Keratinocyte (primary cell): ENCODE data around the gene GRB10. TPM values are rescaled to one million over a fixed set of nuclear protein-coding genes. Genes with fewer than 3 reads are reported as not detected.

ENCODE experiments used
- DNase-seq: peaks from one replicate; pipeline ENCODE4 v3.0.0-alpha.2; 2011; ENCODE audit warnings: low read depth, missing footprints, low spot score
- FAIRE-seq: peaks from 2 replicates; lab custom pipeline; 2011; peaks lifted over from hg19 to GRCh38; lab: Jason Lieb, UNC
- H2AFZ ChIP-seq: 2 replicates; pipeline ENCODE4 v1.6.0; 2012; ENCODE audit warnings: low read length, control low read depth, inconsistent platforms; ENCODE audit not compliant: control insufficient read depth
- H3K27ac ChIP-seq: 2 replicates; pipeline ENCODE4 v1.5.1; 2011; ENCODE audit warnings: low read length; ENCODE audit not compliant: control insufficient read depth, insufficient read depth
- H3K27me3 ChIP-seq: 3 replicates; pipeline ENCODE4 v1.6.0; 2011; ENCODE audit warnings: low read length; ENCODE audit not compliant: control insufficient read depth, insufficient read depth; ENCODE audit errors: extremely low read depth
- H3K36me3 ChIP-seq, 2 experiments: 2 replicates in 1 of 2; 3 replicates in 1 of 2; pipeline ENCODE4 v1.5.1; 2011; ENCODE audit warnings: low read length in 2 of 2, mild to moderate bottlenecking in 1 of 2; ENCODE audit not compliant: control insufficient read depth in 2 of 2, insufficient read depth in 2 of 2; ENCODE audit errors: extremely low read depth in 1 of 2
- H3K4me1 ChIP-seq: 3 replicates; pipeline ENCODE4 v1.5.1; 2011; ENCODE audit warnings: low read length; ENCODE audit not compliant: control insufficient read depth, insufficient read depth; ENCODE audit errors: extremely low read depth
- H3K4me2 ChIP-seq: 3 replicates; pipeline ENCODE4 v1.6.0; 2011; ENCODE audit warnings: low read depth, low read length; ENCODE audit not compliant: control insufficient read depth, insufficient read depth; ENCODE audit errors: extremely low read depth
- H3K4me3 ChIP-seq, 3 experiments: fragments of 200-600 bp in 1 of 3; sonication (generic) in 1 of 3; 2 replicates in 2 of 3; 3 replicates in 1 of 3; pipeline ENCODE4 v1.5.1; 2011 to 2016; ENCODE audit warnings: low read length in 3 of 3, mild to moderate bottlenecking in 3 of 3, control low read depth in 2 of 3, inconsistent platforms in 1 of 3, low read depth in 1 of 3, mixed read lengths in 1 of 3, mixed run types in 1 of 3, moderate library complexity in 1 of 3; ENCODE audit not compliant: control insufficient read depth in 2 of 3, insufficient read depth in 2 of 3; ENCODE audit errors: extremely low read depth in 1 of 3
- H3K79me2 ChIP-seq: 2 replicates; pipeline ENCODE4 v1.6.0; 2012; ENCODE audit warnings: low read length; ENCODE audit not compliant: control insufficient read depth, insufficient read depth
- H3K9ac ChIP-seq: 3 replicates; pipeline ENCODE4 v1.6.0; 2011; ENCODE audit warnings: low read length; ENCODE audit not compliant: control insufficient read depth, insufficient read depth; ENCODE audit errors: extremely low read depth
- H3K9me1 ChIP-seq: 3 replicates; pipeline ENCODE4 v1.6.0; 2011; ENCODE audit warnings: low read length; ENCODE audit not compliant: control insufficient read depth, insufficient read depth; ENCODE audit errors: extremely low read depth
- H3K9me3 ChIP-seq: 2 replicates; pipeline ENCODE4 v1.5.1; 2012; ENCODE audit warnings: low read depth, low read length; ENCODE audit not compliant: control insufficient read depth
- H4K20me1 ChIP-seq: 3 replicates; pipeline ENCODE4 v1.6.0; 2011; ENCODE audit warnings: low read length; ENCODE audit not compliant: control insufficient read depth, insufficient read depth; ENCODE audit errors: extremely low read depth
- CTCF ChIP-seq, 3 experiments: IDR thresholded peaks in 1 of 3; conservative IDR thresholded peaks in 1 of 3; optimal IDR thresholded peaks in 1 of 3; 2 replicates in 2 of 3; 3 replicates in 1 of 3; pipeline versions ENCODE3 to v1.5.1; 2011; ENCODE audit warnings: low read length in 3 of 3, mild to moderate bottlenecking in 3 of 3, moderate library complexity in 2 of 3, control low read depth in 1 of 3, inconsistent platforms in 1 of 3; ENCODE audit not compliant: insufficient read depth in 2 of 3; ENCODE audit errors: extremely low read depth in 1 of 3
- EZH2 ChIP-seq: IDR thresholded peaks from one replicate; pipeline ENCODE4 v1.6.1; 2012; ENCODE audit warnings: inconsistent platforms, mild to moderate bottlenecking, low read length, moderate library complexity
- dilution Hi-C: fragments of 300-500 bp; cut with MboI; formaldehyde crosslinking; loops from one replicate; pipeline ENCODE4 v1.7.0; 2020; ENCODE audit warnings: low sequenced_read_pairs; ENCODE audit not compliant: extremely low pct_ligation_motif_present
- polyA plus RNA-seq, 5 experiments: library from polyadenylated mRNA; depleted of rRNA in 3 of 5; stranded (reverse) in 3 of 5; stranded (forward) in 1 of 5; unstranded in 1 of 5; fragments of >200 nt; gene quantifications; 1 replicate in 1 of 5; 2 replicates in 3 of 5; 3 replicates in 1 of 5; pipeline versions ENCODE4 v1.2.1 to v1.2.3, GENCODE V29; 2011 to 2012; ENCODE audit warnings: missing spikeins in 2 of 5, low read depth in 1 of 5, low replicate concordance in 1 of 5

Gene GRB10
- polyA plus RNA-seq, 1 donor (not counting 4 experiments of a cell fraction or from before 2014, with no cell fraction given), result 4.4 TPM

GRCh38 chr7:50720295-50720694 is 62.4 kb downstream of the GRB10 start:
- Histone ChIP-seq H3K27me3 (no peaks in the 10 kb centered on the region), H3K9me3 (no peaks in the 10 kb centered on the region), H3K9me1 (no peaks in the 10 kb centered on the region), H2AFZ (no peak overlapping the region), H3K9ac (no peak overlapping the region), H4K20me1 (peaks cover 2% of the 10 kb centered on the region), H3K4me3 (no peak overlapping the region), H3K4me1 (peaks cover 1% of the 10 kb centered on the region), H3K4me2 (no peak overlapping the region), H3K79me2 (no peaks in the 10 kb centered on the region), H3K27ac (no peak overlapping the region), H3K36me3 (no peaks in the 10 kb centered on the region)
- DNase-seq (no peak), FAIRE-seq (no peak)
- dilution Hi-C loops, result no loop called here
- TF ChIP-seq EZH2 (no peak), CTCF (optimal IDR thresholded peaks at IDR 0.05 in 1 of 3, IDR thresholded peaks at IDR 0.05 in 1 of 3, conservative IDR thresholded peaks at IDR 0.05 in 1 of 3; ENCODE audit: extremely low read depth in 1 of 3, insufficient read depth in 2 of 3, low read length in 3 of 3) (no peak)

GRCh38 chr7:50718876-50719275 is 63.8 kb downstream of the GRB10 start:
- dilution Hi-C loops, result no loop called here
- FAIRE-seq (no peak), DNase-seq (no peak)
- no peak overlapping the region for H3K9ac ChIP-seq
- no peak overlapping the region for H3K4me2 ChIP-seq
- no peak overlapping the region for H3K4me3 ChIP-seq
- H3K4me1 ChIP-seq, result peaks cover 9% of the 10 kb centered on the region
- no peaks in the 10 kb centered on the region for H3K9me3 ChIP-seq
- no peaks in the 10 kb centered on the region for H3K36me3 ChIP-seq
- no peak for TF ChIP-seq CTCF (optimal IDR thresholded peaks at IDR 0.05 in 1 of 3, IDR thresholded peaks at IDR 0.05 in 1 of 3, conservative IDR thresholded peaks at IDR 0.05 in 1 of 3; ENCODE audit: extremely low read depth in 1 of 3, insufficient read depth in 2 of 3, low read length in 3 of 3)
- H3K27me3 ChIP-seq, result no peaks in the 10 kb centered on the region
- no peak overlapping the region for H2AFZ ChIP-seq
- H3K27ac ChIP-seq, result no peak overlapping the region
- H3K9me1 ChIP-seq, result no peaks in the 10 kb centered on the region
- peaks cover 2% of the 10 kb centered on the region for H4K20me1 ChIP-seq
- no peaks in the 10 kb centered on the region for H3K79me2 ChIP-seq
